ENCODE results near the gene ASIC3.
"Not testable (repeated sequence)": the region's sequence is repeated elsewhere in the genome, so short reads cannot be mapped to it uniquely, and the experiment has no call there.

The ASIC3 gene

GRCh38 chr7:151013733-151014497, 34.4 kb upstream of the ASIC3 start:
- DNase-seq (ENCODE audit: low spot score) = no peak

GRCh38 chr7:151014950-151015349, 33.4 kb upstream of the ASIC3 start:
- no peak for DNase-seq (ENCODE audit: low spot score)

- no peak for DNase-seq (ENCODE audit: low spot score)
Observed at GRCh38 chr7:151015967-151016366, 32.4 kb upstream of the ASIC3 start.

GRCh38 chr7:151016505-151016904, 31.8 kb upstream of the ASIC3 start:
- DNase-seq (ENCODE audit: low spot score) = no peak

- no peak for DNase-seq (ENCODE audit: low spot score)
Observed at GRCh38 chr7:151016942-151017341, 31.4 kb upstream of the ASIC3 start.

GRCh38 chr7:151017370-151017952, 30.9 kb upstream of the ASIC3 start:
- DNase-seq (ENCODE audit: low spot score) = no peak

- DNase-seq (ENCODE audit: low spot score) = peak; percentile 93
Observed at GRCh38 chr7:151017953-151018420, 30.3 kb upstream of the ASIC3 start.

- no peak for DNase-seq (ENCODE audit: low spot score)
Observed at GRCh38 chr7:151018421-151019129, 29.8 kb upstream of the ASIC3 start.

- no peak for DNase-seq (ENCODE audit: low spot score)
Observed at GRCh38 chr7:151019130-151019447, 29.2 kb upstream of the ASIC3 start.

- DNase-seq (ENCODE audit: low spot score) = no peak
Observed at GRCh38 chr7:151020231-151020630, 28.1 kb upstream of the ASIC3 start.

GRCh38 chr7:151023232-151023631, 25.1 kb upstream of the ASIC3 start:
- peak; percentile 73 for DNase-seq (ENCODE audit: low spot score)

- no peak for DNase-seq (ENCODE audit: low spot score)
Observed at GRCh38 chr7:151024435-151025056, 23.8 kb upstream of the ASIC3 start, which contains the start of gene ATG9B. ATG9B (minus strand) TSS chr7:151024494; CDS start chr7:151024423, 71 bp downstream.

- no peak for DNase-seq (ENCODE audit: low spot score)
Observed at GRCh38 chr7:151025924-151026671, 22.2 kb upstream of the ASIC3 start.

GRCh38 chr7:151026771-151027727, 21.3 kb upstream of the ASIC3 start:
- not testable (repeated sequence) for DNase-seq (ENCODE audit: low spot score)

- not testable (repeated sequence) for DNase-seq (ENCODE audit: low spot score)
Observed at GRCh38 chr7:151027728-151028130, 20.6 kb upstream of the ASIC3 start.

- DNase-seq (ENCODE audit: low spot score) = peak; percentile 97
Observed at GRCh38 chr7:151028131-151028947, 20.0 kb upstream of the ASIC3 start, which contains the start of gene ABCB8. ABCB8 (plus strand) TSS chr7:151028450; CDS start chr7:151028516, 66 bp downstream.

- no peak for DNase-seq (ENCODE audit: low spot score)
Observed at GRCh38 chr7:151028948-151029501, 19.3 kb upstream of the ASIC3 start.

GRCh38 chr7:151031011-151031410, 17.3 kb upstream of the ASIC3 start:
- DNase-seq (ENCODE audit: low spot score) = no peak
